GM19438 (cell line): ENCODE data around the gene DCDC1.

Experiments used
- ATAC-seq: cut with Tn5 transposase; IDR thresholded peaks from one replicate; pipeline ENCODE4 v1.9.1; 2021; ENCODE audit warnings: low read depth; ENCODE audit not compliant: unreplicated experiment

DCDC1 gene

GRCh38 chr11:30921811-30922210 is 447.7 kb downstream of the DCDC1 start:
- ATAC-seq, result no peak

GRCh38 chr11:30919389-30920152 is 450.0 kb downstream of the DCDC1 start:
- ATAC-seq, result no peak

DNA sequence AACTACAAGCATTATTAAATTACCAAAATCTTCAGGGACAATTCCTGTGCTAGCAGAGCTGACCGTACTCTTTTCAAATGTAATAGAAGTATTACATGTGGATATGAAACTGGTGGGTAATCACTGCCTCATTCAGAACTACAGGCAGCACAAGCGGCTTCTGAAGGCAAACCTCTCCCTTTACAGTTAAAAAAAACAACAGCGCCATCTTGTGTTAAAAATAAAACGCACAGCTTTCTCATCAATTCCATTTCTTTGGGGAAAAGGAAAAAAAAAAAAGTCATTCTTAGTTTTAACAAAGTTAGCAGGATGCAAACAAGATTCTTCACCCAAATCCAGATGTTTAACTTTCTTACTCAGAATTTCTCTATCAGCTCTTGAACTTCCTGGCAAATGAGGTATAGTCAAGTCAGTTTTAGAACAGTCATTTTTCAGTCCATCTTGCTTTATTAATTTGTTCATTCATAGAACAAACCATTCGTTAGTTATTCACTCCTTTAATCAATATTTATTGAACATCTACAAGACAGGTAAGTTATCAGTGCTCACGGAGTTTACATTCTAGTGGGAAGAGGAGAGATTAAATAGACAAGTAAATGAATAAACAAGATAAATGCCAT is 451.6 kb downstream of the DCDC1 start:
- peak; percentile 72 for ATAC-seq

- no peak for ATAC-seq
These were observed 452.3 kb downstream of the DCDC1 start for GRCh38 chr11:30917266-30917665.

- no peak for ATAC-seq
These were observed 452.8 kb downstream of the DCDC1 start for GRCh38 chr11:30916764-30917163.

- no peak for ATAC-seq
These were observed 455.3 kb downstream of the DCDC1 start for GRCh38 chr11:30914143-30914762.

DNA sequence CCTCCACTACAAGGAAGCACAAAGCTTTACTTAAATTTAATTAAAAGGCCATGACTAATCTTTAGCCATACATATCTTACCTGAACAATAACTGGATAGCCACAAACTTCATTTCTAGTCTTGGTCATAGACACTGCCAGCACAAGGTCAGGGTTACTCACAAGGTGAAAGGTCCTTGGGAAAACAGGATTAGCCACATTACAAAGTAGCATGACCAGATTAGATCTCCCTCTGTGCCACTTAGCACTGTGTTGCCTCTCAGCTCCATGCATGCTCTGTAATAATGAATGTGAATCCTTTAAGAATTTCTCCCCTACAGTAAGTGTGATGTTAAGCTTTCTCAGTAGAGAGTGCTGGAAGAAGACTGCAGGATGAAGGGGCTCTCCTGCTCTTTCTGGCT is 458.3 kb downstream of the DCDC1 start:
- ATAC-seq, result no peak

DNA sequence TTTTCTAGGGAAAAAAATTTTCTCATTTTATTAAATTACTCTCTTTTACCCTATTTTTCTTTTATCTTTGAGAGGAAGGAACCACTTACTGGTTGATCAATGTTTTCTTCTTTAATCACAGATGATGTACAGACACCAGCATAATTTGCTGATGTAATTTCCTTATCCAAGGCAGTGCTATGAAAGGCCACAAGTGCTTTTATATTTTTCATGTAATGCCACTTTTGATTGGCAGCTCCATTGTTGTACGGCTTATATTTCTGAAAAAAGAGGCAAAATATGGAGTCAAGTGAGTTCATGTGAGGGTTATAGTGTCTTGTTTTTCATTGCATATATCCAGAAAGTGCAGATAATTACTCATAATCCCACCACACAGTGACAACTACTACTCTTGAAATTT is 460.7 kb downstream of the DCDC1 start:
- no peak for ATAC-seq

GRCh38 chr11:30908272-30908671 is 461.3 kb downstream of the DCDC1 start:
- ATAC-seq, result no peak

- ATAC-seq, result no peak
These were observed 466.6 kb downstream of the DCDC1 start for GRCh38 chr11:30902929-30903328.

DNA sequence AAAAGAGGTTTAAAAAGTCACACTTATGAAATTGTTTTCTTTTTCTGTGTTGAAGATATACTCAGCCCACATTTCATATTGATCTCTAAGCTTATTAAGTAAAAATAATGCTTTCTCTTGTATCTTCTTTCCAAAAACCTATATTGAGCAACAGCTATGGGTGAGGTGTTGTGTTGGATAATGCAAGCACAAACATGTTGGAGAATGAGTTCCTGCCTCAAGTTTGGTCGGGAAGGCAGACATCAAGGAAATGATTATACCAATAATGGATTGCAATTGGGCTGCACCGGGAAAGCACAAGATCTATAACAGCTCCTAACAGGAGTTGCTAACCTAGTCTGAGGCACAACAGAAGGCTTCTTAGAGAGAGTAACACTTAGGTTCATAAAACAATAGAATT is 474.5 kb downstream of the DCDC1 start:
- no peak for ATAC-seq

GRCh38 chr11:30893318-30893717 is 476.2 kb downstream of the DCDC1 start:
- ATAC-seq, result no peak

DNA sequence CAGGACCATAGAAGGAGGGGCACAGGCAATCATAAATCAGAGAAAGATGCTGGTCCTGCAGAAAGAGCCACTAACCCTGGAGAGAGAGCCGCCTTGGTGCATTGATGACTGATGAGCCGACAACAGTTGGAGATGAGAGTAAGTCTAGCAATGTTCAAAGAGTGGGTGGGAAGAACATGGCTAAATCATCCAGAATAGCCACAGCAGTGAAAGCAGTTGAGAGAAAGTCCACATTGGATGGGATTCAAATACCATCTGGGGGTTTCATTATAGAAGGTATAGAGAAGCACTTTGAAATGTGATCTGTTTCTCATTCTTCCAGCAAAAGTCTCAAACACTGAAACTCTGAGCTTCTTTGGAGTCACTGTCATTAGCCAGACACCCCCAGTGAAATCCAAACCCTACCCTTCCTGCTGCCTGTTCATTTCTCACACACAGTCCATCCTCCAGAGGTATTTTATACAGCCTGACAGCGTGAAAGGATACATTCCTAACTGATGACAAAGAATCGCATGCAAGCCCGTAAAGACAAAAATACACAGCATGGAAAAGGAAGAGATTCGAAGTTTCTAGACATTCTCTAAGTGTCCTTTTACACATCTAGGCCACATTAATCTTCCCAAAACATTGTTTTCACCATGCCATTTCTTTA is 480.3 kb downstream of the DCDC1 start:
- ATAC-seq, result no peak

DNA sequence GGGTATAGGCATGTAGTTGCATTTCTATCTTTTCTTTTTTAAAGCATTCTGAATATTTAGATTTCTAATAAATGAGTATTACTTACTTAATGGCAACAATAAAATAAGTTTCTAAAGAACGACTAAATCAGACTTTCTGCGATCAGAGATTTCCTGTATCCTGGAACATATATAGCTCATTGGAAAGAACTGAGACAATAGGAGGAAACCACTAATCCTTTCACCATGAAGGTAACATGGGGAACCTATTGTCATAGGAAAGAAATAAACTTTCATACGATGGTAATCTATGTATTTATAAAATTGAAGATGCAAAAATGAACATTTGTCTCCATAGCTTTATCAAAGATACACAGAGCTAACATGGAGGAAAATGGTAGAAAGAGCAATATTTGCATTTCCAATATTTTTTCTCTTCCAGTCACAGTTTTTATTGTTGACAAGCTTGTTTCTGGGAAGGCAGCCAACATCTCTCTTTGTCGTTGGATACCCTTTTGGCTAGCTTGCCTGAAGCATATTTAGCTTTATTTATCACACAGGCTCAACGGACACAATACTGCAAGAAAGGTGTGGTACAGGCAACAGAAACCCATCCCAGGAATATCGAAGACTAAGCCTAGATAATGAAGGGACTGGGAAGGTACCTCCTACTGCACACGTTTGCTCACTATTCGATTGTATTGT is 490.1 kb downstream of the DCDC1 start:
- ATAC-seq, result no peak

- no peak for ATAC-seq
These were observed 491.1 kb downstream of the DCDC1 start for GRCh38 chr11:30878400-30878799.

GRCh38 chr11:30876663-30877396 is 492.7 kb downstream of the DCDC1 start:
- no peak for ATAC-seq

DNA sequence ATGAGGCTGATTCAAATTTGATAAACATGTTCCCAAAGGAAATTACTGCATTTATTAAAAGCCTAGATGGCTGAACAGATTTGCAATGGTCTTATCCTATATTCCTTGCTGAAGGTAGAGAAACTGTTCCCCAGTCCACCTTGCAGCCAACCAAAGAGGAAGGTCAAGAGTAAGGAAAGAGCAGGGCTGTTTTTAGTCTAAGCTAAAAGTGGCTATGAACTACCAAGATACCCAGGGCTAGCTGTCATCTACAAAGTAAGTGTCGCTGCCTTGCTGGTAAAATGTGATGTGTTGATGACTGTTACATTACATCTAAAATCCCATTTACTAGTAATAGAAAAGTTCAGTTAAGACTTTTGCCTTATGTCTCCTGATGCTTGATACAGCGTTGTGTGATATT is 493.3 kb downstream of the DCDC1 start:
- no peak for ATAC-seq

DNA sequence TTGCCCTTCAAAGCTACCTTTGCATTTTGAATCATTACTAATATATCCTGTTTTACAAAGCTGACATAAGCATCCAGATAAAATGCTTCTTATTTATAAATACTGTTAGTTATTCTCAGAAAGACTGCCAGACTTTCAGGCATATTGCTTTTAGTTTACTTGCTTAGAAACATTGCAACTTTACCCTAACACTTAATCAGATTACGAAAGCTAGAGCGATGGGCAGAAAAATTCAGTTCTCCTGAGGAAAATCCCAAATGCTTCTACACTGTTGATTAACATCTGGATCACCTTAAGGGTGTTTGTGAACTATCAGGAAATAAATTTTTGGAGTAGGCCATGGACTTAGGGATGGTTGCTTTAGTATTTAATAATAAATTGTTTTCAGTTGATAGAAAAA is 493.7 kb downstream of the DCDC1 start:
- ATAC-seq, result no peak

GRCh38 chr11:30873924-30874610 is 495.5 kb downstream of the DCDC1 start:
- ATAC-seq, result no peak
